H9 (cell line): ENCODE measurements around the gene MAPT. TPM values are rescaled to one million over a fixed set of nuclear protein-coding genes. Genes with fewer than 3 reads are reported as not detected.

Experiments used
- DNase-seq: peaks from one replicate; pipeline ENCODE4 v3.0.0-alpha.2; 2017
- H2AFZ ChIP-seq: one replicate; pipeline ENCODE4 v1.6.1; 2013; ENCODE audit warnings: mild to moderate bottlenecking, low read length, control low read depth, moderate library complexity
- H2AK5ac ChIP-seq: 2 replicates; pipeline ENCODE4 v1.6.1; 2013; ENCODE audit warnings: low read length, control low read depth, mixed read lengths; ENCODE audit not compliant: insufficient read length
- H2BK120ac ChIP-seq: one replicate; pipeline ENCODE4 v1.6.1; 2013; ENCODE audit warnings: low read depth, mild to moderate bottlenecking, low read length, control low read depth, inconsistent platforms; ENCODE audit not compliant: poor library complexity, severe bottlenecking
- H2BK12ac ChIP-seq: 2 replicates; pipeline ENCODE4 v1.6.1; 2013; ENCODE audit warnings: low read length, control low read depth, mixed read lengths, low read depth; ENCODE audit not compliant: insufficient read length
- H2BK15ac ChIP-seq: 2 replicates; pipeline ENCODE4 v1.6.1; 2013; ENCODE audit warnings: low read depth, low read length, control low read depth
- H2BK20ac ChIP-seq: one replicate; pipeline ENCODE4 v1.6.1; 2013; ENCODE audit warnings: low read depth, mild to moderate bottlenecking, low read length, control low read depth, inconsistent platforms; ENCODE audit not compliant: poor library complexity, severe bottlenecking
- H2BK5ac ChIP-seq: 2 replicates; pipeline ENCODE4 v1.6.1; 2013; ENCODE audit warnings: low read length, control low read depth, mixed read lengths; ENCODE audit not compliant: insufficient read length
- H3K14ac ChIP-seq: 2 replicates; pipeline ENCODE4 v1.6.1; 2013; ENCODE audit warnings: low read length, control low read depth; ENCODE audit not compliant: insufficient read depth
- H3K18ac ChIP-seq: 2 replicates; pipeline ENCODE4 v1.6.1; 2013; ENCODE audit warnings: low read depth, mild to moderate bottlenecking, mixed read lengths, low read length, control low read depth; ENCODE audit not compliant: insufficient read length
- H3K23ac ChIP-seq: 2 replicates; pipeline ENCODE4 v1.6.1; 2013; ENCODE audit warnings: low read length, control low read depth, mixed read lengths, low read depth; ENCODE audit not compliant: insufficient read length
- H3K23me2 ChIP-seq: 2 replicates; pipeline ENCODE4 v1.6.1; 2013; ENCODE audit warnings: low read depth, mild to moderate bottlenecking, mixed read lengths, low read length, control low read depth; ENCODE audit not compliant: insufficient read length, poor library complexity, severe bottlenecking
- H3K27ac ChIP-seq: 2 replicates; pipeline ENCODE4 v1.5.1; 2013; ENCODE audit warnings: low read length, control low read depth, mixed read lengths, low read depth; ENCODE audit not compliant: insufficient read length
- H3K27me3 ChIP-seq: 2 replicates; pipeline ENCODE4 v1.6.1; 2013; ENCODE audit warnings: low read length, control low read depth, inconsistent platforms; ENCODE audit not compliant: insufficient read depth
- H3K4ac ChIP-seq: 2 replicates; pipeline ENCODE4 v1.6.1; 2013; ENCODE audit warnings: low read depth, mild to moderate bottlenecking, control low read depth, inconsistent platforms, low read length, moderate library complexity
- H3K4me1 ChIP-seq: 2 replicates; pipeline ENCODE4 v1.6.1; 2013; ENCODE audit warnings: low read length, control low read depth, inconsistent platforms; ENCODE audit not compliant: insufficient read depth
- H3K4me2 ChIP-seq: 2 replicates; pipeline ENCODE4 v1.6.1; 2013; ENCODE audit warnings: low read length, control low read depth, mixed read lengths; ENCODE audit not compliant: insufficient read length, insufficient read depth
- H3K56ac ChIP-seq: 2 replicates; pipeline ENCODE4 v1.6.1; 2013; ENCODE audit warnings: low read depth, mild to moderate bottlenecking, mixed read lengths, low read length, control low read depth; ENCODE audit not compliant: insufficient read length
- H3K79me1 ChIP-seq: 2 replicates; pipeline ENCODE4 v1.6.1; 2013; ENCODE audit warnings: low read depth, mild to moderate bottlenecking, moderate library complexity, low read length, control low read depth, inconsistent platforms; ENCODE audit not compliant: insufficient read depth, poor library complexity, severe bottlenecking
- H3K79me2 ChIP-seq: 2 replicates; pipeline ENCODE4 v1.6.1; 2013; ENCODE audit warnings: low read length, control low read depth, inconsistent platforms; ENCODE audit not compliant: insufficient read depth
- H3K9ac ChIP-seq: 2 replicates; pipeline ENCODE4 v1.6.1; 2013; ENCODE audit warnings: low read length, control low read depth, mixed read lengths; ENCODE audit not compliant: insufficient read length; ENCODE audit errors: extremely low read depth
- H3K9me3 ChIP-seq: one replicate; pipeline ENCODE4 v1.6.1; 2013; ENCODE audit warnings: low read depth, low read length, inconsistent platforms; ENCODE audit not compliant: control insufficient read depth
- H3T11ph ChIP-seq: one replicate; pipeline ENCODE4 v1.6.1; 2013; ENCODE audit warnings: mild to moderate bottlenecking, low read length, control low read depth, inconsistent platforms
- H4K20me1 ChIP-seq: one replicate; pipeline ENCODE4 v1.6.1; 2013; ENCODE audit not compliant: control insufficient read depth, insufficient read length, insufficient read depth
- H4K5ac ChIP-seq: 2 replicates; pipeline ENCODE4 v1.6.1; 2013; ENCODE audit warnings: low read depth, mild to moderate bottlenecking, mixed read lengths, low read length, control low read depth; ENCODE audit not compliant: insufficient read length
- H4K8ac ChIP-seq: replicated peaks from 2 replicates; pipeline ENCODE4 v1.6.1; 2013; ENCODE audit warnings: low read length, control low read depth, mixed read lengths, low read depth; ENCODE audit not compliant: insufficient read length
- H4K91ac ChIP-seq: 2 replicates; pipeline ENCODE4 v1.6.1; 2013; ENCODE audit warnings: low read depth, mild to moderate bottlenecking, moderate library complexity, mixed read lengths, low read length, control low read depth; ENCODE audit not compliant: insufficient read length
- H3K27ac Mint-ChIP-seq, 3 experiments: 2 replicates in 2 of 3; 3 replicates in 1 of 3; pipeline ENCODE4 v1.8.0; 2020 to 2021; ENCODE audit warnings: mixed read lengths in 3 of 3, mild to moderate bottlenecking in 1 of 3, moderate library complexity in 1 of 3
- H3K27me3 Mint-ChIP-seq: 2 replicates; pipeline ENCODE4 v1.8.0; 2021; ENCODE audit warnings: low read depth, mild to moderate bottlenecking, moderate library complexity, mixed read lengths
- H3K36me3 Mint-ChIP-seq, 3 experiments: 2 replicates in 2 of 3; 3 replicates in 1 of 3; pipeline ENCODE4 v1.8.0; 2020 to 2021; ENCODE audit warnings: low read depth in 3 of 3, mixed read lengths in 3 of 3; ENCODE audit not compliant: insufficient read depth in 1 of 3
- H3K4me1 Mint-ChIP-seq, 2 experiments: 2 replicates each; pipeline ENCODE4 v1.8.0; 2020; ENCODE audit warnings: mixed read lengths in 2 of 2
- H3K4me3 Mint-ChIP-seq, 2 experiments: 2 replicates in 1 of 2; 3 replicates in 1 of 2; pipeline ENCODE4 v1.8.0; 2020 to 2021; ENCODE audit warnings: mild to moderate bottlenecking in 2 of 2, mixed read lengths in 2 of 2, moderate library complexity in 1 of 2
- H3K9me3 Mint-ChIP-seq, 2 experiments: 2 replicates in 1 of 2; 3 replicates in 1 of 2; pipeline ENCODE4 v1.8.0; 2020; ENCODE audit warnings: mild to moderate bottlenecking in 2 of 2, mixed read lengths in 2 of 2, moderate library complexity in 1 of 2
- CTCF ChIP-seq: fragments of 200-600 bp; sonication (generic); conservative IDR thresholded peaks from 3 replicates; pipeline ENCODE4 v1.8.0; 2021; ENCODE audit warnings: antibody characterized with exemption, mild to moderate bottlenecking
- WGBS: extraction: QIAGEN DNeasy Blood & Tissue Kit; methylation state at CpG from one replicate; pipeline ENCODE4 v1.1.7; 2013; ENCODE audit warnings: missing lambda C conversion rate, low lambda C conversion rate, mixed read lengths; ENCODE audit not compliant: insufficient read length; ENCODE audit errors: extremely low coverage; 5-methylcytosine and 5-hydroxymethylcytosine counted together
- total RNA-seq: library from RNA; stranded (reverse); gene quantifications from 2 replicates; pipeline ENCODE4 v1.2.1, GENCODE V29; 2021

MAPT gene
- total RNA-seq, 1 experiment from 2014 or later, result 1.6 TPM

GRCh38 chr17:45855691-45856336 is 38.5 kb upstream of the MAPT start:
- no peak for TF ChIP-seq CTCF
- Histone ChIP-seq H4K8ac (no peak overlapping the region), H2BK12ac (no peak overlapping the region), H3K4me1 (no peaks in the 10 kb centered on the region), H2BK15ac (no peak overlapping the region), H3K14ac (no peak overlapping the region), H2BK5ac (no peak overlapping the region), H2BK120ac (no peak overlapping the region), H3T11ph (no peak overlapping the region), H3K23ac (no peak overlapping the region), H3K27ac (no peak overlapping the region), H4K5ac (no peak overlapping the region), H3K18ac (no peak overlapping the region), H2AFZ (no peak overlapping the region), H3K23me2 (no peaks in the 10 kb centered on the region), H3K9ac (no peak overlapping the region), H4K91ac (no peak overlapping the region), H2AK5ac (no peak overlapping the region), H2BK20ac (no peak overlapping the region), H3K4me2 (no peak overlapping the region), H3K79me1 (no peaks in the 10 kb centered on the region), H4K20me1 (peaks cover 3% of the 10 kb centered on the region), H3K56ac (no peak overlapping the region), H3K27me3 (peaks cover 3% of the 10 kb centered on the region), H3K4ac (no peak overlapping the region), H3K9me3 (no peaks in the 10 kb centered on the region), H3K79me2 (no peaks in the 10 kb centered on the region)
- Mint-ChIP-seq H3K36me3 (no peaks in the 10 kb centered on the region), H3K27me3 (peaks cover 31% of the 10 kb centered on the region), H3K27ac (no peak overlapping the region), H3K4me1 (peaks cover 0 to 10% of the 10 kb centered on the region in 2 experiments; a peak in 3 of 4 replicates), H3K4me3 (no peak overlapping the region), H3K9me3 (0 out of 5 replicates have a peak, but pooled peaks cover 0 to 3% of the 10 kb centered on the region in 2 experiments)
- no CpG with 5 or more reads among the region's 2 CpGs for WGBS
- no peak for DNase-seq
